MM.1S (cell line): ENCODE data around the gene SSU72.
A peak's percentile ranks its signal among the peaks of the same experiment; 100 is the strongest.
"Not testable (repeated sequence)": the region's sequence is repeated elsewhere in the genome, so short reads cannot be mapped to it uniquely, and the experiment has no call there.

Experiments
- DNase-seq: peaks from one replicate; pipeline ENCODE4 v3.0.0-alpha.2; 2015
- H2AFZ ChIP-seq: fragments of 300-600 bp; sonication (generic); 2 replicates; pipeline ENCODE4 v1.6.0; 2016; ENCODE audit warnings: antibody characterized with exemption, low read length
- H3F3A ChIP-seq: fragments of 300-600 bp; sonication (generic); 2 replicates; pipeline ENCODE4 v1.6.1; 2016; ENCODE audit warnings: mild to moderate bottlenecking, antibody characterized with exemption, low read length, moderate library complexity, mixed read lengths; ENCODE audit not compliant: insufficient read depth
- H3K27ac ChIP-seq: fragments of 300-600 bp; sonication (generic); 2 replicates; pipeline ENCODE4 v1.5.1; 2016; ENCODE audit warnings: mild to moderate bottlenecking, low read length
- H3K27me3 ChIP-seq: fragments of 300-600 bp; sonication (generic); replicated peaks from 2 replicates; pipeline ENCODE4 v1.6.0; 2016; ENCODE audit warnings: low read length; ENCODE audit not compliant: insufficient read depth
- H3K36me3 ChIP-seq: fragments of 300-600 bp; sonication (generic); replicated peaks from 2 replicates; pipeline ENCODE4 v1.6.1; 2016; ENCODE audit warnings: mild to moderate bottlenecking, low read length, mixed read lengths; ENCODE audit not compliant: insufficient read depth
- H3K4me1 ChIP-seq: fragments of 300-600 bp; sonication (generic); 2 replicates; pipeline ENCODE4 v1.6.1; 2016; ENCODE audit warnings: low read length, mixed read lengths
- H3K4me2 ChIP-seq: fragments of 300-600 bp; sonication (generic); 2 replicates; pipeline ENCODE4 v1.6.0; 2016; ENCODE audit warnings: low read depth, low read length
- H3K4me3 ChIP-seq: fragments of 300-600 bp; sonication (generic); 2 replicates; pipeline ENCODE4 v1.5.1; 2016; ENCODE audit warnings: low read length, mixed read lengths
- H3K79me2 ChIP-seq: fragments of 300-600 bp; sonication (generic); 2 replicates; pipeline ENCODE4 v1.6.1; 2016; ENCODE audit warnings: mixed run types, low read length, mixed read lengths
- H3K9ac ChIP-seq: fragments of 300-600 bp; sonication (generic); 2 replicates; pipeline ENCODE4 v1.6.1; 2016; ENCODE audit warnings: low read length, mixed read lengths
- H3K9me2 ChIP-seq: fragments of 300-600 bp; sonication (generic); replicated peaks from 2 replicates; pipeline ENCODE4 v1.6.1; 2016; ENCODE audit warnings: mild to moderate bottlenecking, low read length, mixed read lengths; ENCODE audit not compliant: insufficient read depth
- H3K9me3 ChIP-seq: fragments of 300-600 bp; sonication (generic); replicated peaks from 2 replicates; pipeline ENCODE4 v1.6.1; 2016; ENCODE audit warnings: mild to moderate bottlenecking, low read length, mixed read lengths; ENCODE audit not compliant: insufficient read depth
- H4K20me1 ChIP-seq: fragments of 300-600 bp; sonication (generic); 2 replicates; pipeline ENCODE4 v1.6.1; 2016; ENCODE audit warnings: mild to moderate bottlenecking, low read length, moderate library complexity, mixed read lengths; ENCODE audit not compliant: insufficient read depth
- EZH2 ChIP-seq: fragments of 300-600 bp; sonication (generic); optimal IDR thresholded peaks from 2 replicates; pipeline ENCODE3; 2017; ENCODE audit warnings: low read depth, mild to moderate bottlenecking, antibody characterized with exemption, low read length, mixed read lengths
- EZH2phosphoT487 ChIP-seq: fragments of 300-600 bp; sonication (generic); IDR thresholded peaks from 2 replicates; pipeline ENCODE4 v1.6.1; 2018; ENCODE audit warnings: antibody characterized with exemption, low read length
- TF ChIP-seq, protein P1 (sequence below): fragments of 300-600 bp; sonication (generic); IDR thresholded peaks from 2 replicates; pipeline ENCODE4 v1.5.1; 2016; ENCODE audit warnings: antibody characterized with exemption, low read length, mixed read lengths

Gene SSU72

DNA sequence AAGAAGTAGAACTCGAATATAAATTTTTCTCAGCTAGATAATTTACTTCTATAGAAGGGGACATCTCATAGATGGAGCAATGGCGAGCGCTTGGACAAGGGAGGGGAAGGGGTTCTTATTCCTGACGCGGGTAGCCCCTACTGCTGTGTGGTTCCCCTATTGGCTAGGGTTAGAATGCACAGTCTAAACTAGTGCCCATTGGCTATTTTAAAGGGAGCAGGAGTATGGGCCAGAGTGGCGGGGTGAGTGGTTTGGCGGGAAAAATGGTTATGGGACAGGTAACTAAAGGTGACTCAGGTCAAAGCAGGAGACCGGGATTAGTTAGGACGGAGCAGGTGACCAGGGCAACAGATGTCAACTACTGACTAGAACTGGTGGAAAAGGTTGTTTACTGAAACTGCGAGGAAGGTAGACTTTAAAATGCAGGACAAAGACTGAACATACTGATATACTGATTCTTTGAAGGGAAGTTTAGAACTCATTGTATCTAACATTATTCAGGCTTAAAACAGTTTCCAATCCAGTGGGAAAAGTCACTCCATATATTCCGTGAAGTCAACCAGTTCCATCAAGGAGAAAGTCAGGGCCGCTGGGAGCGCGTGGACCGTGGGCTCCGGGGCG is 63.6 kb downstream of the SSU72 start:
- no peaks in the 10 kb centered on the region for H3K36me3 ChIP-seq
- H3K27me3 ChIP-seq: no peaks in the 10 kb centered on the region
- H4K20me1 ChIP-seq: no peaks in the 10 kb centered on the region
- H3K4me1 ChIP-seq: peaks cover under 1% of the 10 kb centered on the region; the same call in 1 of the 2 replicates
- TF ChIP-seq EZH2: no peak
- TF ChIP-seq, protein P1, sequence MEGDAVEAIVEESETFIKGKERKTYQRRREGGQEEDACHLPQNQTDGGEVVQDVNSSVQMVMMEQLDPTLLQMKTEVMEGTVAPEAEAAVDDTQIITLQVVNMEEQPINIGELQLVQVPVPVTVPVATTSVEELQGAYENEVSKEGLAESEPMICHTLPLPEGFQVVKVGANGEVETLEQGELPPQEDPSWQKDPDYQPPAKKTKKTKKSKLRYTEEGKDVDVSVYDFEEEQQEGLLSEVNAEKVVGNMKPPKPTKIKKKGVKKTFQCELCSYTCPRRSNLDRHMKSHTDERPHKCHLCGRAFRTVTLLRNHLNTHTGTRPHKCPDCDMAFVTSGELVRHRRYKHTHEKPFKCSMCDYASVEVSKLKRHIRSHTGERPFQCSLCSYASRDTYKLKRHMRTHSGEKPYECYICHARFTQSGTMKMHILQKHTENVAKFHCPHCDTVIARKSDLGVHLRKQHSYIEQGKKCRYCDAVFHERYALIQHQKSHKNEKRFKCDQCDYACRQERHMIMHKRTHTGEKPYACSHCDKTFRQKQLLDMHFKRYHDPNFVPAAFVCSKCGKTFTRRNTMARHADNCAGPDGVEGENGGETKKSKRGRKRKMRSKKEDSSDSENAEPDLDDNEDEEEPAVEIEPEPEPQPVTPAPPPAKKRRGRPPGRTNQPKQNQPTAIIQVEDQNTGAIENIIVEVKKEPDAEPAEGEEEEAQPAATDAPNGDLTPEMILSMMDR: 0 out of 2 replicates have a peak, but pooled peaks have one; percentile 4
- H3K9ac ChIP-seq: peak overlapping the region; percentile 97
- no peaks in the 10 kb centered on the region for H3K9me3 ChIP-seq
- peak overlapping the region; percentile 57; the same call in 1 of the 2 replicates for H2AFZ ChIP-seq
- no peaks in the 10 kb centered on the region for H3K9me2 ChIP-seq
- DNase-seq: peak; percentile 65
- peak overlapping the region; percentile 90 for H3K27ac ChIP-seq
- H3F3A ChIP-seq: peaks cover 9% of the 10 kb centered on the region; the same call in 1 of the 2 replicates
- peak overlapping the region; percentile 83 for H3K4me2 ChIP-seq
- peak overlapping the region; percentile 90 for H3K4me3 ChIP-seq
- peaks cover 26% of the 10 kb centered on the region for H3K79me2 ChIP-seq

DNA sequence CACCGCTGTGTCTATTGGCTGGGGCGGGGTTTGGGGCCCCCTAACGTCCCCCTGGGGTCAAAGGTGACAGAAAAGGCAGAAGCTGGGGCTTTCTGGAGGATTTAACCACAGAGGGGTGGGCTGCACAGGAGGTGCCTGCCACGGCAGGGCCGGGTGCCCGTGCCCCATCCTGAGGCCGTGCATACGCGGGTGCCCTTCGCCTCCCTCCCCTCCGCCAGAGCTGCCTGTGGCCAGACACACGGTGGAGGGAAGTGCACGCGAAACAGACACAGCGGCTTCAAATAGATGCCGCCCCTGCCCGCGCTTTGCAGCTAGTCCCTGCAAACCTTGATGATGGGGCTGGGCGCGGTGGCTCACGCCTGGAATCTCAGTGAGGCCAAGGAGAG is 65.2 kb downstream of the SSU72 start:
- Histone ChIP-seq H3K79me2 (peaks cover 12% of the 10 kb centered on the region), H3F3A (peaks cover 17% of the 10 kb centered on the region)
- not testable (repeated sequence) for H3K9me3 ChIP-seq, H3K27ac ChIP-seq, DNase-seq, H3K4me1 ChIP-seq, H3K27me3 ChIP-seq, H3K4me3 ChIP-seq, H2AFZ ChIP-seq, H3K9ac ChIP-seq, H3K4me2 ChIP-seq, H3K9me2 ChIP-seq, H4K20me1 ChIP-seq, H3K36me3 ChIP-seq

DNA sequence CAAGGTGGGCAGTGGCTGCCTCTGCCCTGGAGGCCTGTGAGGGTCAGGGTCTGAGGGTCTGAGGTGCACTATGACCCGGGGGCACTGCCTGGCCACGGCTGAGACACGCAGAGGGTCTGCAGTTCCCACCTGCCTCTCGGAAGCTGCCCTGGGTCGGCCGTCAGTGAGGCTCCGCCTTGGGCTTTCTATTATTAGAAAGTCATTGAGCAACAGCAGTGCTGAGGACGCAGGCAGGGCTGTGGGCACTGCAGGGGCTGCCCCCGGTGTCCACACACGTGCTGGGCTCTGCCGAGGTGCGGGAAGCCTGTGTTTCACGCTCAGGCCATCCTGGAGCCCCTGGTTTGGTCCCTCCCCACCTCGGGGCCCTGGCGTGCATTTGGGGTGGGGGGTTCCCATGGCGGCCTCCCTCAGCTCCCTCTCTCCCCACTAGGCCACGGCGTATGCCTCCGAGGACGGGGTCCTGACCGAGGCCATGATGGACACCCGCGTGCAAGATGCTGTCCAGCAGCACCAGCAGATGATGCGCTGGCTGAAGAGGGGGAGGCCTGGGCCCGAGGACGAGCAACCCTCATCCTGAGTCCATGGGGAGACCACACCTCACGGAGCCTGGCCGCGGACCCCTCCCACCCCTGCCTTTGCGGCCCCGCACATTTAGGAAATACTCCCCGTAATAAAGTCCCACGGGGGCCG is 65.7 kb downstream of the SSU72 start:
- not testable (repeated sequence) for H3K9ac ChIP-seq, DNase-seq, H3K9me3 ChIP-seq, H3K27ac ChIP-seq, H3K27me3 ChIP-seq, H2AFZ ChIP-seq, H3K4me3 ChIP-seq, H4K20me1 ChIP-seq, H3K4me2 ChIP-seq, H3K4me1 ChIP-seq, H3K36me3 ChIP-seq, H3K9me2 ChIP-seq, H3K79me2 ChIP-seq
- H3F3A ChIP-seq: peaks cover 21% of the 10 kb centered on the region

DNA sequence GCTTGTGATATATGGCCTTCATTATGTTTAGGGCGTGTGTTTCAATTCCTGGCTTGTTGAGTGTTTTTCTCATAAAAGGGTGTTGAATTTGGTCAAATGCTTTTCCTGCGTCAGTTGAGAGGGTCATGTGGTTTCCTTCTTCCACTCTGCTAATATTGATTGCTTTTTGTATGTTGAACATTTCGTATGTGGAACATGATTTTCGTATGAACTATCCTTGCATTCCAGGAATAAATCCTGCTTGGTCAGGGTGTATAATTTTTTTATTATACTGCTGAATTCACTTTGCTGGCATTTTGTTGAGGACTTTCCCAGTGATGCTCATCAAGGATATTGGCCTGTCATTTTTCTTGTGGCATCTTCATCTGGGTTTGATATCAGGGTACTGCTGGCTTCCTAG is 67.4 kb downstream of the SSU72 start:
- H3K9ac ChIP-seq: no peak overlapping the region
- TF ChIP-seq EZH2phosphoT487: no peak
- TF ChIP-seq, protein P1: no peak
- TF ChIP-seq EZH2: no peak
- no peaks in the 10 kb centered on the region for H3K27me3 ChIP-seq
- H3K9me3 ChIP-seq: no peaks in the 10 kb centered on the region
- H2AFZ ChIP-seq: no peak overlapping the region
- H3K27ac ChIP-seq: no peak overlapping the region
- H3K4me1 ChIP-seq: peaks cover 3% of the 10 kb centered on the region
- H3K9me2 ChIP-seq: no peaks in the 10 kb centered on the region
- peaks cover 21% of the 10 kb centered on the region for H3F3A ChIP-seq
- no peak overlapping the region for H3K4me3 ChIP-seq
- no peaks in the 10 kb centered on the region for H3K79me2 ChIP-seq
- no peaks in the 10 kb centered on the region for H3K36me3 ChIP-seq
- no peak overlapping the region for H3K4me2 ChIP-seq
- no peak for DNase-seq
- H4K20me1 ChIP-seq: no peaks in the 10 kb centered on the region

DNA sequence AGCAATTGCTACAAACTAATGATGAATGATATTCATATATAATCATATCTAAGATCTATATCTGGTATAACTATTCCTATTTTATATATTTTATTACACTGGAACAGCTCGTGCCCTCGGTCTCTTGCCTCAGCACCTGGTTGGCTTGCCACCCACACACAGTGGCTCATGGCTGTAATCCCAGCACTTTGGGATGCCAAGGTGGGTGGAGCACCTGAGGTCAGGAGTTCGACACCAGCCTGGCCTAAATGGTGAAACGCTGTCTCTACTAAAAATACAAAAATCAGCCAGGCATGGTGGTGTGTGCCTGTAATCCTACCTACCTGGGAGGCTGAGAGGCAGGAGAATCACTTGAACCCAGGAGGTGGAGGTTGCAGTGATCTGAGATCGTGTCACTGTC is 68.9 kb downstream of the SSU72 start:
- not testable (repeated sequence) for H3K9me2 ChIP-seq, H3K9me3 ChIP-seq, H3K27ac ChIP-seq, H3K27me3 ChIP-seq, H3K4me1 ChIP-seq, H3K36me3 ChIP-seq, H3K4me3 ChIP-seq, DNase-seq, H4K20me1 ChIP-seq, H3K79me2 ChIP-seq
- Histone ChIP-seq H3F3A (peaks cover 18% of the 10 kb centered on the region), H3K9ac (peak overlapping the region; percentile 16; the same call in 1 of the 2 replicates), H3K4me2 (peak overlapping the region; percentile 45; the same call in 1 of the 2 replicates), H2AFZ (peak overlapping the region; percentile 58)

DNA sequence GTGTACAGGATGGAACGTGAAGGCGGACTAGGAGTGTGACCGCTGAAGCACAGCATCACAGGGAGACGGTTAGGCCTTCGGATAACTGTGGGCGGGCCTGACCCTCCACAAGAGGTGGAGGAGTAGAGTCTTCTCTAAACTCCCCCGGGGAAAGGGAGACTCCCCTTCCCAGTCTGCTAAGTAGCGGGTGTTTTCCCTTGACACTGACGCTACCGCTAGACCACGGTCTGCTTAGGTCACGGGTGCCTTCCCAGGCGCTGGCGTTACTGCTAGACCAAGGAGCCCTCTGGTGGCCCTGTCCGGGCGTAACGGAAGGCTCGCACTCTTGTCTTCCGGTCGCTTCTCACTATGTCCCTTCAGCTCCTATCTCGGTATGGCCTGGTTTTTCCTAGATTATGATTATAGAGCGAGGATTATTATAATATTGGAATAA is 69.3 kb downstream of the SSU72 start:
- not testable (repeated sequence) for H4K20me1 ChIP-seq, H3K9me2 ChIP-seq, H3K9me3 ChIP-seq, H3K27me3 ChIP-seq, H3K79me2 ChIP-seq, H2AFZ ChIP-seq, H3K36me3 ChIP-seq, H3K4me1 ChIP-seq
- peak overlapping the region; percentile 45; the same call in 1 of the 2 replicates for H3K4me2 ChIP-seq
- peak overlapping the region; percentile 31; the same call in 1 of the 2 replicates for H3K9ac ChIP-seq
- peaks cover 16% of the 10 kb centered on the region for H3F3A ChIP-seq
- peak overlapping the region; percentile 68; the same call in 1 of the 2 replicates for H3K27ac ChIP-seq
- H3K4me3 ChIP-seq: peak overlapping the region; percentile 29; the same call in 1 of the 2 replicates
- DNase-seq: peak; percentile 29
